H1 (cell line): ENCODE measurements around the gene RAP1GDS1. TPM values are rescaled to one million over a fixed set of nuclear protein-coding genes. Genes with fewer than 3 reads are reported as not detected.

ENCODE experiments used
- CTCF ChIA-PET: fragments of 300-600 bp; sonication (Branson Sonifier 250); formaldehyde crosslinking; loops from one replicate; lab custom pipeline; 2021; ENCODE audit not compliant: partially characterized antibody; lab: Charles Lee
- POLR2A ChIA-PET: fragments of 300-600 bp; sonication (Branson Sonifier 250); formaldehyde crosslinking; loops from one replicate; lab custom pipeline; 2021; ENCODE audit warnings: inconsistent platforms; ENCODE audit not compliant: partially characterized antibody; lab: Charles Lee
- DNase-seq, 2 experiments: peaks; one replicate each; pipeline versions ENCODE4 v3.0.0 to v3.0.0-alpha.2; 2010 to 2022; ENCODE audit warnings: low spot score in 2 of 2, low read depth in 1 of 2, mixed read lengths in 1 of 2
- FAIRE-seq: peaks from 2 replicates; lab custom pipeline; 2011; peaks lifted over from hg19 to GRCh38; lab: Jason Lieb, UNC
- H2AFZ ChIP-seq: 2 replicates; pipeline ENCODE4 v1.8.1; 2012; ENCODE audit warnings: low read length, inconsistent platforms
- H2AK5ac ChIP-seq: 2 replicates; pipeline ENCODE4 v1.6.1; 2013; ENCODE audit warnings: low read depth, low read length
- H2BK120ac ChIP-seq: replicated peaks from 2 replicates; pipeline ENCODE3; 2013; ENCODE audit warnings: low read depth, low read length, inconsistent platforms
- H2BK12ac ChIP-seq: 2 replicates; pipeline ENCODE4 v1.6.1; 2013; ENCODE audit warnings: low read depth, low read length
- H2BK15ac ChIP-seq: 2 replicates; pipeline ENCODE4 v1.6.1; 2013; ENCODE audit warnings: low read length
- H2BK20ac ChIP-seq: 2 replicates; pipeline ENCODE4 v1.6.1; 2013; ENCODE audit warnings: low read length
- H2BK5ac ChIP-seq: 2 replicates; pipeline ENCODE4 v1.6.1; 2013; ENCODE audit warnings: low read depth, low read length
- H3K14ac ChIP-seq: 2 replicates; pipeline ENCODE4 v1.6.1; 2013; ENCODE audit warnings: inconsistent platforms; ENCODE audit not compliant: insufficient read length
- H3K18ac ChIP-seq: 2 replicates; pipeline ENCODE4 v1.6.1; 2013; ENCODE audit warnings: low read length; ENCODE audit errors: extremely low read depth
- H3K23ac ChIP-seq: 2 replicates; pipeline ENCODE4 v1.6.1; 2013; ENCODE audit warnings: inconsistent platforms; ENCODE audit not compliant: insufficient read length
- H3K23me2 ChIP-seq: 2 replicates; pipeline ENCODE4 v1.6.1; 2013; ENCODE audit warnings: low read depth, low read length
- H3K27ac ChIP-seq: 2 replicates; pipeline ENCODE4 v1.6.1; 2011; ENCODE audit warnings: low read depth, low read length, inconsistent platforms
- H3K27me3 ChIP-seq, 4 experiments: replicated peaks in 1 of 4; 1 replicate in 1 of 4; 2 replicates in 3 of 4; pipeline versions ENCODE4 v1.6.1 to v1.8.1; 2011 to 2013; ENCODE audit warnings: low read length in 3 of 4, mild to moderate bottlenecking in 3 of 4, inconsistent platforms in 2 of 4, mixed read lengths in 2 of 4, moderate library complexity in 1 of 4; ENCODE audit not compliant: control insufficient read depth in 3 of 4, insufficient read depth in 3 of 4; ENCODE audit errors: extremely low read depth in 1 of 4
- H3K36me3 ChIP-seq, 4 experiments: 2 replicates each; pipeline versions ENCODE4 v1.6.1 to v1.8.1; 2011 to 2013; ENCODE audit warnings: mild to moderate bottlenecking in 4 of 4, low read length in 3 of 4, moderate library complexity in 2 of 4, control low read depth in 1 of 4, inconsistent platforms in 1 of 4; ENCODE audit not compliant: insufficient read depth in 4 of 4, control insufficient read depth in 2 of 4
- H3K4ac ChIP-seq: replicated peaks from 2 replicates; pipeline ENCODE3; 2013; ENCODE audit warnings: low read length, low read depth, mixed read lengths, inconsistent platforms; ENCODE audit not compliant: insufficient read length
- H3K4me1 ChIP-seq, 4 experiments: replicated peaks in 1 of 4; 1 replicate in 1 of 4; 2 replicates in 3 of 4; pipeline versions ENCODE4 v1.6.1 to v1.8.1; 2011 to 2013; ENCODE audit warnings: low read length in 3 of 4, inconsistent platforms in 2 of 4, mixed read lengths in 1 of 4; ENCODE audit not compliant: insufficient read depth in 4 of 4, control insufficient read depth in 3 of 4
- H3K4me2 ChIP-seq, 2 experiments: 2 replicates each; pipeline versions ENCODE4 v1.6.1 to v1.8.1; 2011 to 2013; ENCODE audit warnings: low read depth in 2 of 2, low read length in 2 of 2, control low read depth in 1 of 2, inconsistent platforms in 1 of 2, mild to moderate bottlenecking in 1 of 2; ENCODE audit not compliant: insufficient read depth in 1 of 2
- H3K4me3 ChIP-seq, 4 experiments: fragments of 200-600, 300-600 bp in 1 of 4; sonication (generic), shearing (Covaris generic), sonication (Bioruptor Twin) in 1 of 4; 2 replicates each; pipeline versions ENCODE4 v1.5.1 to v1.8.1; 2011 to 2016; ENCODE audit warnings: low read length in 4 of 4, low read depth in 3 of 4, control low read depth in 2 of 4, inconsistent platforms in 2 of 4, mild to moderate bottlenecking in 2 of 4, mixed read lengths in 1 of 4, moderate library complexity in 1 of 4; ENCODE audit not compliant: insufficient read depth in 2 of 4; ENCODE audit errors: extremely low read depth in 1 of 4
- H3K56ac ChIP-seq: replicated peaks from 2 replicates; pipeline ENCODE3; 2013; ENCODE audit warnings: low read depth, mild to moderate bottlenecking, mixed read lengths, low read length, inconsistent platforms; ENCODE audit not compliant: insufficient read length
- H3K79me1 ChIP-seq: 2 replicates; pipeline ENCODE4 v1.6.1; 2013; ENCODE audit warnings: low read depth, low read length, control low read depth
- H3K79me2 ChIP-seq, 2 experiments: 2 replicates each; pipeline versions ENCODE4 v1.6.1 to v1.8.1; 2012 to 2013; ENCODE audit warnings: low read length in 2 of 2, mild to moderate bottlenecking in 2 of 2, inconsistent platforms in 1 of 2; ENCODE audit not compliant: insufficient read depth in 2 of 2, control insufficient read depth in 1 of 2
- H3K9ac ChIP-seq, 4 experiments: replicated peaks in 1 of 4; 1 replicate in 1 of 4; 2 replicates in 3 of 4; pipeline versions ENCODE4 v1.6.1 to v1.8.1; 2011 to 2013; ENCODE audit warnings: low read depth in 3 of 4, low read length in 3 of 4, control low read depth in 2 of 4, mild to moderate bottlenecking in 2 of 4, moderate library complexity in 2 of 4, inconsistent platforms in 1 of 4; ENCODE audit errors: extremely low read depth in 1 of 4
- H3K9me3 ChIP-seq, 2 experiments: 2 replicates each; pipeline versions ENCODE4 v1.6.1 to v1.8.1; 2012 to 2013; ENCODE audit warnings: mild to moderate bottlenecking in 2 of 2, moderate library complexity in 2 of 2, control low read depth in 1 of 2, inconsistent platforms in 1 of 2, low read depth in 1 of 2, low read length in 1 of 2, mixed read lengths in 1 of 2; ENCODE audit not compliant: insufficient read depth in 2 of 2
- H4K20me1 ChIP-seq, 2 experiments: replicated peaks in 1 of 2; 2 replicates each; pipeline versions ENCODE3 to v1.8.1; 2011 to 2013; ENCODE audit warnings: inconsistent platforms in 2 of 2, low read length in 2 of 2, mild to moderate bottlenecking in 1 of 2; ENCODE audit not compliant: insufficient read depth in 2 of 2, control insufficient read depth in 1 of 2
- H4K5ac ChIP-seq: 2 replicates; pipeline ENCODE4 v1.6.1; 2013; ENCODE audit warnings: low read length, low read depth, mixed read lengths, inconsistent platforms; ENCODE audit not compliant: insufficient read length
- H4K8ac ChIP-seq: 2 replicates; pipeline ENCODE4 v1.8.0; 2013; ENCODE audit warnings: mild to moderate bottlenecking, moderate library complexity, low read length, inconsistent platforms; ENCODE audit not compliant: insufficient read depth; ENCODE audit errors: extremely low read depth
- H4K91ac ChIP-seq: replicated peaks from 2 replicates; pipeline ENCODE3; 2013; ENCODE audit warnings: low read length, mixed read lengths, inconsistent platforms; ENCODE audit not compliant: insufficient read length
- WGBS, 2 experiments: shearing (Covaris generic) in 1 of 2; methylation state at CpG; one replicate each; pipeline versions ENCODE4 v1.1.6 to v1.1.7; 2013 to 2015; ENCODE audit warnings: low lambda C conversion rate in 2 of 2, mixed read lengths in 2 of 2, inconsistent platforms in 1 of 2, low coverage in 1 of 2, missing lambda C conversion rate in 1 of 2; ENCODE audit not compliant: insufficient replicate concordance in 2 of 2, insufficient coverage in 1 of 2, insufficient read length in 1 of 2; ENCODE audit errors: extremely low coverage in 1 of 2, missing lambda C conversion rate in 1 of 2; 5-methylcytosine and 5-hydroxymethylcytosine counted together
- polyA plus RNA-seq, 7 experiments: library from polyadenylated mRNA; depleted of rRNA in 3 of 7; stranded (reverse) in 5 of 7; unstranded in 2 of 7; fragments of >200 nt in 5 of 7; fragments of 200-250 nt in 2 of 7; gene quantifications; 1 replicate in 5 of 7; 2 replicates in 1 of 7; 4 replicates in 1 of 7; pipeline versions ENCODE4 v1.2.1 to v1.2.3, GENCODE V29; 2011 to 2013; ENCODE audit warnings: missing spikeins in 2 of 7, mixed read lengths in 2 of 7
- total RNA-seq: library from RNA; stranded (reverse); fragmentation: NEBNext Ultra II Directional; extraction: Animal tissue kit (Norgen Biotek cat#: 25700); gene quantifications from 2 replicates; pipeline ENCODE4 v1.2.1, GENCODE V29; 2021

RAP1GDS1 gene
- total and polyA plus RNA-seq, 2 of the 8 experiments (the other 6 are each of a cell fraction or from before 2014, with no cell fraction given) = 12.8 to 31.9 TPM

DNA sequence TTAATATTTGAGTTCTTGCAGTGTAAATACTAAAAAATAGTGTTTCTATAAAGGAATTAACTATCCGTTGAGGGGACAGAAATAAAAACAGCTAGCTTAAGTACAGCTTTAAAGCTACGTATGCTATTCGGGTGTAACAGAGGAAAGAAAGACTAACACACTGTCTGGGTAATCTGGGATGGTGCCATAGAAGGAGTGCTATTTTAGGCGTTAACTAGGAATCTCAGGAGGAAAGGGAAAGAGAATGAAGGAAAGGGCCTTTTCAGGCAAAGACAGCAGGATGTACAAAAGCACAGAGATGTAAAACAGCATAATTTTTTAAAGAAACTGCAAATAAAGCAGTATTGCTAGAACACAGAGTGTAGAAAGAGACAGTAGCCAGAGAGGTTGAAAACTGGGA is 161.8 kb downstream of the RAP1GDS1 start:
- H2BK20ac ChIP-seq = no peak overlapping the region
- CTCF ChIA-PET = interaction anchor here (0.7 to 1.3 kb wide), 2 partner anchors 14 to 26 kb away, joined by 3 to 4 read pairs; no protein-coding TSS in a partner anchor
- no peak overlapping the region for H2BK15ac ChIP-seq
- no peaks in the 10 kb centered on the region for H3K79me1 ChIP-seq
- no peaks in the 10 kb centered on the region for H4K20me1 ChIP-seq
- H3K27ac ChIP-seq = no peak overlapping the region
- H3K23me2 ChIP-seq = no peaks in the 10 kb centered on the region
- H3K4me2 ChIP-seq = no peak overlapping the region
- H2AK5ac ChIP-seq = no peak overlapping the region
- no peak overlapping the region for H4K91ac ChIP-seq
- WGBS, 2 experiments = 95% methylated on average over 4 of the region's 4 CpGs; no CpG with 5 or more reads in 1 of the 2 experiments
- H2BK5ac ChIP-seq = no peak overlapping the region
- DNase-seq (no peak), FAIRE-seq (no peak)
- no peak overlapping the region for H2BK120ac ChIP-seq
- H3K14ac ChIP-seq = no peak overlapping the region
- no peak overlapping the region for H3K4me3 ChIP-seq
- no peaks in the 10 kb centered on the region for H3K27me3 ChIP-seq
- no peak overlapping the region for H3K56ac ChIP-seq
- no peak overlapping the region for H2BK12ac ChIP-seq
- no peaks in the 10 kb centered on the region for H3K79me2 ChIP-seq
- no peaks in the 10 kb centered on the region for H3K4me1 ChIP-seq
- H4K8ac ChIP-seq = no peak overlapping the region
- H3K18ac ChIP-seq = no peak overlapping the region
- H3K9ac ChIP-seq = no peak overlapping the region
- no peak overlapping the region for H3K4ac ChIP-seq
- no peak overlapping the region for H4K5ac ChIP-seq
- no peak overlapping the region for H2AFZ ChIP-seq
- POLR2A ChIA-PET = no interaction called here
- peaks cover 0 to 6% (median 1%) of the 10 kb centered on the region in 4 experiments; a peak in 3 of 8 replicates for H3K36me3 ChIP-seq
- no peaks in the 10 kb centered on the region for H3K9me3 ChIP-seq
- no peak overlapping the region for H3K23ac ChIP-seq
